HG02571 (cell line): Measurements from ENCODE around the gene NUF2.

Experiments
- ATAC-seq: cut with Tn5 transposase; IDR thresholded peaks from one replicate; pipeline ENCODE4 v1.9.1; 2021; ENCODE audit warnings: mild to moderate bottlenecking, moderate library complexity; ENCODE audit not compliant: unreplicated experiment

The NUF2 gene

GRCh38 chr1:163399976-163400601 is 78.3 kb downstream of the NUF2 start:
- ATAC-seq, result no peak

- no peak for ATAC-seq
These were observed 79.5 kb downstream of the NUF2 start for GRCh38 chr1:163401211-163401610.
